ENCODE data around the gene PEX19. TPM values are rescaled to one million over a fixed set of nuclear protein-coding genes. Genes with fewer than 3 reads are reported as not detected.

PEX19 gene
- polyA plus RNA-seq, 1 donor from 2014 or later, result 51.6 TPM

DNA sequence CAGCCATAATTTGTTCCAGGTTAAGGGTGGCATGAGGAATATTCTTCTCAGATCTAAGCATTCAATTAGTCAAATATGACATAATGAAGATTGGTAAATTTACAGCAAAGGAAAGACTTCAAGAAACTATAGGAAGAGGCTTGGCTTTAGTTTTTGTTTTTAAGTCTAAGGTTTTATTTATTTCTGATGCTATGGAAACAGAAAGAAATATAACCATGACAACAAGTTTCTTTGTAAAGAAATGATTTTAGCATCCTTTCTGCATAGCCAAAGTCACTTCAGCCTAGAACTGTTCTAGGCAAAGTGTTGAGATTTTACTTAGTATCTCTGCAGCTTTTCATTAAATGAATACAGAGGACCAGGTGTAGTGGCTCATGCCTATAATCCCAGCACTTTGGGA lies 52.0 kb downstream of the PEX19 start:
- Histone ChIP-seq H2AFZ (ENCODE audit: low read depth, low read length) (no peak overlapping the region), H3K9me2 (ENCODE audit: insufficient read depth, low read length) (no peaks in the 10 kb centered on the region), H3K36me3 (ENCODE audit: insufficient read depth, low read length) (peaks cover 4% of the 10 kb centered on the region), H3K27ac (ENCODE audit: low read length) (no peak overlapping the region), H3F3A (ENCODE audit: insufficient read depth, low read length, poor library complexity, severe bottlenecking) (no peaks in the 10 kb centered on the region), H3K79me2 (replicated peaks; ENCODE audit: insufficient read depth, low read length) (no peaks in the 10 kb centered on the region), H3K9me3 (ENCODE audit: low read length) (no peaks in the 10 kb centered on the region), H3K9ac (ENCODE audit: low read length) (no peak overlapping the region), H3K4me3 (ENCODE audit: low read length) (no peak overlapping the region), H4K20me1 (ENCODE audit: insufficient read depth) (no peaks in the 10 kb centered on the region), H3K27me3 (ENCODE audit: insufficient read depth, low read depth, low read length) (no peaks in the 10 kb centered on the region), H3K4me2 (ENCODE audit: low read length) (no peak overlapping the region)
- no peak for TF ChIP-seq EP300 (conservative IDR thresholded peaks at IDR 0.05; ENCODE audit: poor library complexity, severe bottlenecking)
- TF ChIP-seq CTCF (IDR thresholded peaks at IDR 0.05; ENCODE audit: poor library complexity, severe bottlenecking), result no peak
- TF ChIP-seq TAF1 (IDR thresholded peaks at IDR 0.05; ENCODE audit: low read depth), result no peak
- TF ChIP-seq EZH2 (IDR thresholded peaks at IDR 0.05; ENCODE audit: borderline replicate concordance, insufficient read depth, low read length, poor library complexity, severe bottlenecking), result no peak
- TF ChIP-seq RAD21 (conservative IDR thresholded peaks at IDR 0.05), result no peak
- TF ChIP-seq POLR2AphosphoS5 (IDR thresholded peaks at IDR 0.05), result no peak
- TF ChIP-seq, protein P1, sequence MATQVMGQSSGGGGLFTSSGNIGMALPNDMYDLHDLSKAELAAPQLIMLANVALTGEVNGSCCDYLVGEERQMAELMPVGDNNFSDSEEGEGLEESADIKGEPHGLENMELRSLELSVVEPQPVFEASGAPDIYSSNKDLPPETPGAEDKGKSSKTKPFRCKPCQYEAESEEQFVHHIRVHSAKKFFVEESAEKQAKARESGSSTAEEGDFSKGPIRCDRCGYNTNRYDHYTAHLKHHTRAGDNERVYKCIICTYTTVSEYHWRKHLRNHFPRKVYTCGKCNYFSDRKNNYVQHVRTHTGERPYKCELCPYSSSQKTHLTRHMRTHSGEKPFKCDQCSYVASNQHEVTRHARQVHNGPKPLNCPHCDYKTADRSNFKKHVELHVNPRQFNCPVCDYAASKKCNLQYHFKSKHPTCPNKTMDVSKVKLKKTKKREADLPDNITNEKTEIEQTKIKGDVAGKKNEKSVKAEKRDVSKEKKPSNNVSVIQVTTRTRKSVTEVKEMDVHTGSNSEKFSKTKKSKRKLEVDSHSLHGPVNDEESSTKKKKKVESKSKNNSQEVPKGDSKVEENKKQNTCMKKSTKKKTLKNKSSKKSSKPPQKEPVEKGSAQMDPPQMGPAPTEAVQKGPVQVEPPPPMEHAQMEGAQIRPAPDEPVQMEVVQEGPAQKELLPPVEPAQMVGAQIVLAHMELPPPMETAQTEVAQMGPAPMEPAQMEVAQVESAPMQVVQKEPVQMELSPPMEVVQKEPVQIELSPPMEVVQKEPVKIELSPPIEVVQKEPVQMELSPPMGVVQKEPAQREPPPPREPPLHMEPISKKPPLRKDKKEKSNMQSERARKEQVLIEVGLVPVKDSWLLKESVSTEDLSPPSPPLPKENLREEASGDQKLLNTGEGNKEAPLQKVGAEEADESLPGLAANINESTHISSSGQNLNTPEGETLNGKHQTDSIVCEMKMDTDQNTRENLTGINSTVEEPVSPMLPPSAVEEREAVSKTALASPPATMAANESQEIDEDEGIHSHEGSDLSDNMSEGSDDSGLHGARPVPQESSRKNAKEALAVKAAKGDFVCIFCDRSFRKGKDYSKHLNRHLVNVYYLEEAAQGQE (IDR thresholded peaks at IDR 0.05; ENCODE audit: borderline replicate concordance), result no peak
- no peak for TF ChIP-seq SMC3 (conservative IDR thresholded peaks at IDR 0.05; ENCODE audit: poor library complexity)
- no peak for TF ChIP-seq MXI1 (conservative IDR thresholded peaks at IDR 0.05; ENCODE audit: poor library complexity, severe bottlenecking)

GRCh38 chr1:160228431-160228830 lies 56.5 kb downstream of the PEX19 start:
- no peaks in the 10 kb centered on the region for H3K9me3 ChIP-seq (ENCODE audit: low read length)
- no peak overlapping the region for H2AFZ ChIP-seq (ENCODE audit: low read depth, low read length)
- no peak overlapping the region for H3K27ac ChIP-seq (ENCODE audit: low read length)
- no peak overlapping the region for H3K9ac ChIP-seq (ENCODE audit: low read length)
- no peak overlapping the region for H3K4me2 ChIP-seq (ENCODE audit: low read length)
- TF ChIP-seq POLR2AphosphoS5 (IDR thresholded peaks at IDR 0.05) (no peak), CTCF (IDR thresholded peaks at IDR 0.05; ENCODE audit: poor library complexity, severe bottlenecking) (no peak), TAF1 (IDR thresholded peaks at IDR 0.05; ENCODE audit: low read depth) (no peak)
- TF ChIP-seq, protein P1 (IDR thresholded peaks at IDR 0.05; ENCODE audit: borderline replicate concordance), result no peak
- no peaks in the 10 kb centered on the region for H4K20me1 ChIP-seq (ENCODE audit: insufficient read depth)
- peaks cover 4% of the 10 kb centered on the region for H3K36me3 ChIP-seq (ENCODE audit: insufficient read depth, low read length)
- H3F3A ChIP-seq (ENCODE audit: insufficient read depth, low read length, poor library complexity, severe bottlenecking), result no peaks in the 10 kb centered on the region
- H3K9me2 ChIP-seq (ENCODE audit: insufficient read depth, low read length), result no peaks in the 10 kb centered on the region
- no peaks in the 10 kb centered on the region for H3K79me2 ChIP-seq (replicated peaks; ENCODE audit: insufficient read depth, low read length)
- H3K27me3 ChIP-seq (ENCODE audit: insufficient read depth, low read depth, low read length), result no peaks in the 10 kb centered on the region
- no peak overlapping the region for H3K4me3 ChIP-seq (ENCODE audit: low read length)

Measured in neural cell (in vitro differentiated cells).